Spinal cord (tissue), 10 donors: ENCODE results near the gene TRAPPC3L. TPM values are rescaled to one million over a fixed set of nuclear protein-coding genes. Genes with fewer than 3 reads are reported as not detected.
"Not testable (repeated sequence)": the region's sequence is repeated elsewhere in the genome, so short reads cannot be mapped to it uniquely, and the experiment has no call there.

Experiments used
- DNase-seq, 6 donors: peaks; one replicate each; pipeline versions ENCODE4 v3.0.0 to v3.0.0-alpha.2; 2013 to 2015; ENCODE audit warnings: low spot score in 6 of 6, low read depth in 4 of 6
- H3K27ac ChIP-seq: one replicate; pipeline ENCODE4 v1.5.1; 2013; ENCODE audit warnings: low read depth, low read length, control low read depth
- H3K27me3 ChIP-seq: one replicate; pipeline ENCODE4 v1.6.1; 2013; ENCODE audit warnings: low read length; ENCODE audit not compliant: control insufficient read depth, insufficient read depth
- H3K36me3 ChIP-seq: one replicate; pipeline ENCODE4 v1.6.1; 2013; ENCODE audit warnings: low read length; ENCODE audit not compliant: control insufficient read depth, insufficient read depth
- H3K4me1 ChIP-seq: one replicate; pipeline ENCODE4 v1.6.1; 2013; ENCODE audit warnings: low read length; ENCODE audit not compliant: control insufficient read depth, insufficient read depth
- H3K4me3 ChIP-seq: one replicate; pipeline ENCODE4 v1.5.1; 2013; ENCODE audit warnings: low read depth, low read length, control low read depth
- H3K9me3 ChIP-seq: one replicate; pipeline ENCODE4 v1.6.1; 2013; ENCODE audit warnings: low read length; ENCODE audit not compliant: control insufficient read depth, insufficient read depth
- WGBS: methylation state at CpG from one replicate; pipeline ENCODE4 v1.1.5; 2013; ENCODE audit warnings: missing lambda C conversion rate; ENCODE audit not compliant: insufficient coverage; 5-methylcytosine and 5-hydroxymethylcytosine counted together
- polyA plus RNA-seq, 2 donors: library from polyadenylated mRNA; unstranded; fragments of 120-200 nt; gene quantifications; one replicate each; pipeline ENCODE4 v1.2.1, GENCODE V29; 2013; ENCODE audit not compliant: insufficient read length in 2 of 2
- total RNA-seq, 2 donors: library from RNA; depleted of rRNA in 1 of 2; stranded (reverse); fragments of 120-200 nt in 1 of 2; fragments of >200 nt in 1 of 2; gene quantifications; one replicate each; pipeline versions ENCODE4 v1.2.3 to v1.2.4, GENCODE V29; 2013 to 2014
- donor health status: healthy.

The TRAPPC3L gene
- total and polyA plus RNA-seq, 4 donors, result 0.33 to 16.1 (median 0.46) TPM

DNA sequence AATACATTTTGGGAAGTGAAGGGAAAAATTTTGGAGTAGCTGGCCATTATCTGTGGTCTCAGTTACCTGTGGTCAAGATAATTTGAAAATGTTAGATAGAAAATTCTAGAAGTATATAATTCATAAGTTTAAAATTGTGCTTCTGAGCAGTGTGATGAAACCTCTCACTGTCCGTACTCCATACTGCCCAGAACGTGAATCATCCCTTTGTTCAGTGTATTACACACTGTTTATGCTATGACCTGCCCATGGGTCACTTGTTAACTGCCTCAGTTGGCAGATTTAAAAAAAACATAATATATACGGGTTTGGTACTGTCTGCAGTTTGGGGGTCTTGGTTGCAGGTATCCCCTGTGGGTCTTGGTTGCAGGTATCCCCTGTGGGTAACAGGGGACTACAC lies 38.2 kb downstream of the TRAPPC3L start:
- no peak for DNase-seq
- H3K27ac ChIP-seq, result no peak overlapping the region
- peaks cover 3% of the 10 kb centered on the region for H3K9me3 ChIP-seq
- no peaks in the 10 kb centered on the region for H3K36me3 ChIP-seq
- no peaks in the 10 kb centered on the region for H3K27me3 ChIP-seq
- WGBS, result 93% methylated on average over 2 of the region's 3 CpGs
- no peaks in the 10 kb centered on the region for H3K4me1 ChIP-seq
- H3K4me3 ChIP-seq, result no peak overlapping the region

- H3K4me3 ChIP-seq, result no peak overlapping the region
- WGBS, result 76% methylated on average over 8 of the region's 9 CpGs
- no peak for DNase-seq
- H3K4me1 ChIP-seq, result no peaks in the 10 kb centered on the region
- H3K9me3 ChIP-seq, result peaks cover 1% of the 10 kb centered on the region
- H3K27me3 ChIP-seq, result no peaks in the 10 kb centered on the region
- no peaks in the 10 kb centered on the region for H3K36me3 ChIP-seq
- no peak overlapping the region for H3K27ac ChIP-seq
Observed at GRCh38 chr6:116500969-116501433, 44.5 kb downstream of the TRAPPC3L start.

GRCh38 chr6:116497113-116497676 lies 48.3 kb downstream of the TRAPPC3L start:
- no peak overlapping the region for H3K27ac ChIP-seq
- H3K4me3 ChIP-seq, result no peak overlapping the region
- 17% methylated on average over 1 of the region's 3 CpGs for WGBS
- no peaks in the 10 kb centered on the region for H3K27me3 ChIP-seq
- H3K4me1 ChIP-seq, result no peaks in the 10 kb centered on the region
- no peaks in the 10 kb centered on the region for H3K36me3 ChIP-seq
- DNase-seq, result peak in 1 of 6 donors; percentile 19
- peaks cover 1% of the 10 kb centered on the region for H3K9me3 ChIP-seq

GRCh38 chr6:116495161-116495560 lies 50.3 kb downstream of the TRAPPC3L start:
- H3K4me3 ChIP-seq, H3K27me3 ChIP-seq, H3K9me3 ChIP-seq, H3K36me3 ChIP-seq, H3K27ac ChIP-seq, H3K4me1 ChIP-seq, DNase-seq: not testable (repeated sequence)
- no CpG with 5 or more reads among the region's 1 CpG for WGBS

DNA sequence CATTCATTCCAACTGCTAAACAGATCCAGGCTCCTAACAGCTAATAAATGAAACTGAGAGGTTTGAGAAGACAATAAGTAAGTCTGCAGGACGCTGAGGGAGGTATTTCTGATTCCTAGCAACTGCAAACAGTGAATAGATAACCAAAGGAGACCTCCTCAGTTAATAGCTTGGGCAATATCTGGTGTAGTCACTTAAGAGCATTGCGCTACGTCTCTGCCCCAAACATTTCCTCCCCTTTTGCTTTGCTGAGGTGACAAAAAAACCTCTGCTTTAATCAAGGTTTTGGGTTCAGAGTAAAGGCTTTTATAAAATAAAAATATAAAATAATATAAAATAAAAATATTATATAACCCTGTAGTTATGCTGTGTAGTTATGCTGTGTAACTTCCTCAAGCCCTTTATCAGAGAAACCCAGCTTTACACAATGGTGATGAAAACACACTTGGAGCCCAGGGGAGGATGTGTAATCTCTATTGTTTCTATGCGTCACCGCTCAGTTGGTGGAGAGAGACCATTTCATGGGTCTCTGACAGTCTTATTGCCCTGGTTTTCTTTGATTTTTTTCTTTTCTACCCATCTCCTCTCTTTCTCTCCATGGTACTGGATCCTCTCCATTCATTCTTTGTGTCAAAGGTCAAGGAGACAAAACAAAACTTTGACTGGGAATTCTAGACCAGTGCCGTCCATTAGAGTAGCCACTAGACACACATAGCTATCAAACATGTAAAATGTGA lies 53.0 kb downstream of the TRAPPC3L start:
- DNase-seq, result no peak
- WGBS, result 20% methylated on average over 1 of the region's 6 CpGs
- H3K4me3 ChIP-seq, result no peak overlapping the region
- no peaks in the 10 kb centered on the region for H3K9me3 ChIP-seq
- H3K4me1 ChIP-seq, result no peaks in the 10 kb centered on the region
- no peaks in the 10 kb centered on the region for H3K36me3 ChIP-seq
- H3K27ac ChIP-seq, result no peak overlapping the region
- no peaks in the 10 kb centered on the region for H3K27me3 ChIP-seq

DNA sequence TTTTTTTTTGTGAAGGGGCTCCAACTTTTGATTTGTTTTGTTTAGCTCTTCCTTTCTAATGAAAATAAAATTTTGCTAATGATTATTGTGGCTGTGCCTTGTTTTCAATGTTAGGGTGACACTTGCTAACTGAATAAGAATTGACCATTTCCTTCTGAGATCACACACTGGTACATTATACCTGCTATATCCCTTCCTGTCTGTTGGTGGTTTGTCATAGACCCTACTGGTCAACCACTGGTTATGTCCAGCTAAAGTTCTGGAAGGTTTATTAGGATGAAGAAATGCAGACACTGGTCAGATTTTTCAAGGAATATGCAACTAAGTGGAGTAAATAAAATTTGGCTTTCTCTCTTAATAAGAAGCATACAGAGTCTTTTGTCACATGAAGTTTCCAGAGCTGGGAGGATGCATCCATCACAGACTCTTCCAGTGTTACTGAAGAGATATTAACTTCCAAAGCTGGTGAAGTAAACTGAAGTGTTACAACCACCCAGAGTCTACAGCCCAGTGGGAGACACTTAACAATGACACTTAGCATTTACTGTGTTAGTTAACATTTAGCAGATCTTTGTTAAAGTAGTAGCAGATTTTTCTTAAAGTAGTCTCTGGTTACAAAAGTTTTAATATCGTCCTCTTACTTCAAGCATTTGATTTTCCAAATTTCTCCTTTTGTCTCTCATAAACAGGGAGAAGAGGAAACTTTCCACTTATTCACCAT lies 53.7 kb downstream of the TRAPPC3L start:
- no CpG with 5 or more reads among the region's 1 CpG for WGBS
- DNase-seq, result no peak
- Histone ChIP-seq H3K36me3 (no peaks in the 10 kb centered on the region), H3K27ac (no peak overlapping the region), H3K9me3 (no peaks in the 10 kb centered on the region), H3K27me3 (no peaks in the 10 kb centered on the region), H3K4me3 (no peak overlapping the region), H3K4me1 (no peaks in the 10 kb centered on the region)

- no peak for DNase-seq
- WGBS, result 100% methylated on average over 1 of the region's 5 CpGs
- no peaks in the 10 kb centered on the region for H3K9me3 ChIP-seq
- no peak overlapping the region for H3K4me3 ChIP-seq
- no peaks in the 10 kb centered on the region for H3K4me1 ChIP-seq
- no peaks in the 10 kb centered on the region for H3K36me3 ChIP-seq
- no peaks in the 10 kb centered on the region for H3K27me3 ChIP-seq
- no peak overlapping the region for H3K27ac ChIP-seq
Observed at GRCh38 chr6:116485559-116486184, 59.8 kb downstream of the TRAPPC3L start.

DNA sequence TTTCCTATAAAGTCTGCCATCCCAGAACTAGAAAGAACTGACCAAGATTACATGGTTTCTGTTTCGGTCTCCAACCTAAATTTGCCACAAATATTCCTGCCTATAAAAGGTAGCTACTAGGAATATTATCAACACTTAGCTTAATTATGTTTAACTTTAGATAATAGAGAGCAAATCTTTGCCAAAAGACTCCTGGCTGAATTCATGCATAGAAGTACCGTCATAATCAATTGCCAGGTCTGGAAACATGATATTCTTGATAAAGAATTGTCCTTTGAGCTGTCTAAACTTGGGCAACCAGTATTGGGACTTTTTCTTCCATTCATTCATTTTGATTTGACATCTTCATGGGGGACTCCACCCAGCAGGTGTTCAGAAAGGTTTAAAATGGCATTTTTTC lies 61.9 kb downstream of the TRAPPC3L start:
- no CpG with 5 or more reads among the region's 2 CpGs for WGBS
- Histone ChIP-seq H3K4me1 (no peaks in the 10 kb centered on the region), H3K4me3 (no peak overlapping the region), H3K9me3 (no peaks in the 10 kb centered on the region), H3K36me3 (no peaks in the 10 kb centered on the region), H3K27me3 (no peaks in the 10 kb centered on the region), H3K27ac (no peak overlapping the region)
- DNase-seq, result no peak

GRCh38 chr6:116482780-116483179 lies 62.7 kb downstream of the TRAPPC3L start:
- 86% methylated on average over 1 of the region's 1 CpG for WGBS
- no peaks in the 10 kb centered on the region for H3K36me3 ChIP-seq
- DNase-seq, result no peak
- no peaks in the 10 kb centered on the region for H3K9me3 ChIP-seq
- no peak overlapping the region for H3K4me3 ChIP-seq
- no peaks in the 10 kb centered on the region for H3K4me1 ChIP-seq
- no peaks in the 10 kb centered on the region for H3K27me3 ChIP-seq
- H3K27ac ChIP-seq, result no peak overlapping the region
